ENCODE data around the gene NKX2-1.

- TF ChIP-seq CTCF (IDR thresholded peaks at IDR 0.05) (no peak), POLR2A (IDR thresholded peaks at IDR 0.05) (no peak)
Measured at GRCh38 chr14:36550899-36551298, 30.9 kb upstream of the NKX2-1 start.

Measured in adrenal gland (tissue), 5 donors.